Subcutaneous adipose tissue (tissue), 4 donors: ENCODE measurements around the gene LITAFD. TPM values are rescaled to one million over a fixed set of nuclear protein-coding genes. Genes with fewer than 3 reads are reported as not detected.

Source experiments
- total RNA-seq, 4 donors: library from RNA; depleted of rRNA; stranded (reverse); fragments of >200 nt; gene quantifications; one replicate each; pipeline ENCODE4 v1.1.0, GENCODE V29; 2016
- TF ChIP-seq, protein P1 (sequence below): fragments of 450-650 bp; IDR thresholded peaks from one replicate; pipeline ENCODE4 v1.5.1; 2016; ENCODE audit warnings: low read depth, mild to moderate bottlenecking, control low read depth, antibody characterized with exemption, moderate library complexity

The LITAFD gene
- total RNA-seq, 4 donors from 2014 or later = not detected

GRCh38 chr16:8920645-8921346, 38.6 kb downstream of the LITAFD start:
- TF ChIP-seq, protein P1, sequence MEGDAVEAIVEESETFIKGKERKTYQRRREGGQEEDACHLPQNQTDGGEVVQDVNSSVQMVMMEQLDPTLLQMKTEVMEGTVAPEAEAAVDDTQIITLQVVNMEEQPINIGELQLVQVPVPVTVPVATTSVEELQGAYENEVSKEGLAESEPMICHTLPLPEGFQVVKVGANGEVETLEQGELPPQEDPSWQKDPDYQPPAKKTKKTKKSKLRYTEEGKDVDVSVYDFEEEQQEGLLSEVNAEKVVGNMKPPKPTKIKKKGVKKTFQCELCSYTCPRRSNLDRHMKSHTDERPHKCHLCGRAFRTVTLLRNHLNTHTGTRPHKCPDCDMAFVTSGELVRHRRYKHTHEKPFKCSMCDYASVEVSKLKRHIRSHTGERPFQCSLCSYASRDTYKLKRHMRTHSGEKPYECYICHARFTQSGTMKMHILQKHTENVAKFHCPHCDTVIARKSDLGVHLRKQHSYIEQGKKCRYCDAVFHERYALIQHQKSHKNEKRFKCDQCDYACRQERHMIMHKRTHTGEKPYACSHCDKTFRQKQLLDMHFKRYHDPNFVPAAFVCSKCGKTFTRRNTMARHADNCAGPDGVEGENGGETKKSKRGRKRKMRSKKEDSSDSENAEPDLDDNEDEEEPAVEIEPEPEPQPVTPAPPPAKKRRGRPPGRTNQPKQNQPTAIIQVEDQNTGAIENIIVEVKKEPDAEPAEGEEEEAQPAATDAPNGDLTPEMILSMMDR = no peak

DNA sequence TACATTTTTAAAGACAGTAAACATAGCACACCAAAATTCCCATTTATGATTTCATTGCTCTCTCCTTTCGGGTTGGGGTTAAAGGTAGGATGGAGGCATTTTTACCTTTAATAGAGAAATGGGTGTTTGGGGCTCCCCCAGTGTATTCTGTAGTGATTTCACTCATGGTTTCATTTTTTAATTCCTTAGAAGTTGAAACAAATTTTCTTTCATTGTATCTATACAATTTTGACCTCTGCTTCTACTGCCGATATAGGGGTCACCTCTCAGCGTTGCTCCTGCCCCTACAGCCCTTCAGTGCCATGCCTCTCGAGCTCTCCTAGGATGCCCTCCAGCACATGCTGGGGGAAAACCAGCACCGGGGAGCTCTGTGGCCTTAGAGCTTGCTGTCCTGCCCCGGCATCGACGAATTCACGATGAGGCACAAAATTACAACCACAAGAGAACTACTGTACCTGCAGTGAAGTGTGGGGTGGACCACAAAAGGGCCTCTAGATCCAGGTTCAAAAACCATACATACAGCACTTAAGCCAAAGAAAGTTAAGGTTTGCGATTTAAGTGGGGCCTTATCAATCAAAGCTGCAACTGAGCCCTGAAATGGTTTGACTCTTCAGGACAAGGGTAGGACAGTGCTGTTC, 39.3 kb downstream of the LITAFD start:
- TF ChIP-seq, protein P1 = no peak

GRCh38 chr16:8923199-8923598, 41.0 kb downstream of the LITAFD start:
- TF ChIP-seq, protein P1 = no peak

DNA sequence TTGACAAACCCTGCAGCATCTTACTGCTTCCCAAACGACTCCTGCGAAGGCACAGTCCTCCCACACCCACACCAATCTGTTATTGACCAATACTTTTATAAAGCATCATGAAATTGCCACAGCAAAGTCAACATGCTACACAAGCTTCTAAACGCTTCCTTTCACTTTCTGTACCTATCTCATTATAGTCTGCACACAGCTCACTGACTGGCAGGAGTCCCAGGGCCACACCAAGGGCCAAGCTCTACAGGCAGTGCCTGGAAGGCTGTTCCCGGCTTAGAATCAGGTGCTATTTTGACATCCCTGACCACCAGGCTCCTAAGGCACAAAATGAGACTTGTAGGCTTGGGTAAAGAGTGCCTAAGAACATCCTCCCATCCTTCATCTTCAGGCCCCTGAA, 42.1 kb downstream of the LITAFD start:
- TF ChIP-seq, protein P1 = no peak

- TF ChIP-seq, protein P1 = no peak
Measured at GRCh38 chr16:8925455-8925854, 43.3 kb downstream of the LITAFD start.

DNA sequence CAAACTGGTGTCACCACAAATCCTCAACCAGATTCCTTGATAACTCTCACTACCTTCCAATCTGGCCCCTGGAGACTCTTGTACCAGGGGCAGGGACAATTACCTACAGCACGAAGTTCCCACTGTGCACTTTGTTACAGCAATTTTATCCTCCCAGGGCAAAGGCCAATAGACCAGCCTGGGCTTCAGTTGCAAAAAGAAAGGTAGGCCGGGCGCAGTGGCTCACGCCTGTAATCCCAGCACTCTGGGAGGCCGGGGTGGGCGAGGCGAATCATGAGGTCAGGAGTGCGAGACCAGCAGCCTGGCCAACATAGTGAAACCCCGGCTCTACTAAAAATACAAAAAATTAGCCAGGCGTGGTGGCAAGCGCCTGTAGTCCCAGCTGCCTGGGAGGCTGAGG, 44.7 kb downstream of the LITAFD start:
- TF ChIP-seq, protein P1 = no peak

DNA sequence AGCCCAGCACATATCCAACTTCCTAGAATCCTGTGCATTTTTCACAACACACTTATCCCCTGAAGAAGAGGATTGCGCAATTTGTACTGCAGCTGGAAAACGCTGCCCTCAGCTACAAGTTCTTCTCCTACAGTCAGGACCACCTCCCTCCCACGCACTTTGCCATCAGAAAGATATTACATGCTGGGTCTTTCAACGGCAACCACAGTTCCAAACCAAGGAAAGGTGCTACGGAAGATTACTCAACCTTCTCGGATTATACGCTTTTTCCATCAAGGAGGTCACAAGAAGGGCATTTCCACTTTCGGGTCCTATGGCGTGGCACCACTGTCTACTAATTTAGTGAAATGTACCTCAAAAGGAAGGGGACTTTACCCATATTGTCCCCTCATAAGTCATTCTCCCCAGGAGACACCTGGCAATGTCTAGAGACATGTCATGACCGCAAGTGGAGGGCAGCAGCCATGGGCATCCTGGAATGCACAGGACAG, 46.4 kb downstream of the LITAFD start:
- TF ChIP-seq, protein P1 = no peak
